Measurements from ENCODE around the gene CAMSAP2.

- TF ChIP-seq, protein P1, sequence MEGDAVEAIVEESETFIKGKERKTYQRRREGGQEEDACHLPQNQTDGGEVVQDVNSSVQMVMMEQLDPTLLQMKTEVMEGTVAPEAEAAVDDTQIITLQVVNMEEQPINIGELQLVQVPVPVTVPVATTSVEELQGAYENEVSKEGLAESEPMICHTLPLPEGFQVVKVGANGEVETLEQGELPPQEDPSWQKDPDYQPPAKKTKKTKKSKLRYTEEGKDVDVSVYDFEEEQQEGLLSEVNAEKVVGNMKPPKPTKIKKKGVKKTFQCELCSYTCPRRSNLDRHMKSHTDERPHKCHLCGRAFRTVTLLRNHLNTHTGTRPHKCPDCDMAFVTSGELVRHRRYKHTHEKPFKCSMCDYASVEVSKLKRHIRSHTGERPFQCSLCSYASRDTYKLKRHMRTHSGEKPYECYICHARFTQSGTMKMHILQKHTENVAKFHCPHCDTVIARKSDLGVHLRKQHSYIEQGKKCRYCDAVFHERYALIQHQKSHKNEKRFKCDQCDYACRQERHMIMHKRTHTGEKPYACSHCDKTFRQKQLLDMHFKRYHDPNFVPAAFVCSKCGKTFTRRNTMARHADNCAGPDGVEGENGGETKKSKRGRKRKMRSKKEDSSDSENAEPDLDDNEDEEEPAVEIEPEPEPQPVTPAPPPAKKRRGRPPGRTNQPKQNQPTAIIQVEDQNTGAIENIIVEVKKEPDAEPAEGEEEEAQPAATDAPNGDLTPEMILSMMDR (IDR thresholded peaks at IDR 0.05), result no peak
- TF ChIP-seq ATF1 (CRISPR knock-in tag; IDR thresholded peaks at IDR 0.05), result no peak
- TF ChIP-seq, protein P2, sequence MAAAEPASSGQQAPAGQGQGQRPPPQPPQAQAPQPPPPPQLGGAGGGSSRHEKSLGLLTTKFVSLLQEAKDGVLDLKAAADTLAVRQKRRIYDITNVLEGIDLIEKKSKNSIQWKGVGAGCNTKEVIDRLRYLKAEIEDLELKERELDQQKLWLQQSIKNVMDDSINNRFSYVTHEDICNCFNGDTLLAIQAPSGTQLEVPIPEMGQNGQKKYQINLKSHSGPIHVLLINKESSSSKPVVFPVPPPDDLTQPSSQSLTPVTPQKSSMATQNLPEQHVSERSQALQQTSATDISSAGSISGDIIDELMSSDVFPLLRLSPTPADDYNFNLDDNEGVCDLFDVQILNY (CRISPR knock-in tag; IDR thresholded peaks at IDR 0.05), result no peak
- TF ChIP-seq ATF2 (CRISPR knock-in tag; IDR thresholded peaks at IDR 0.05; ENCODE audit: borderline replicate concordance, low read depth), result no peak
- TF ChIP-seq MXD4 (CRISPR knock-in tag; IDR thresholded peaks at IDR 0.05; ENCODE audit: borderline replicate concordance), result no peak
Observed at GRCh38 chr1:200775850-200776249, 37.2 kb downstream of the CAMSAP2 start.
